Activated naive CD4-positive, alpha-beta T cell (primary cell): ENCODE results near the gene RASSF3.
"Not testable (repeated sequence)": the region's sequence is repeated elsewhere in the genome, so short reads cannot be mapped to it uniquely, and the experiment has no call there.

ENCODE experiments used
- DNase-seq, 4 experiments: peaks; one replicate each; lab custom pipeline; 2025; lab: John Stamatoyannopoulos, UW

The RASSF3 gene

DNA sequence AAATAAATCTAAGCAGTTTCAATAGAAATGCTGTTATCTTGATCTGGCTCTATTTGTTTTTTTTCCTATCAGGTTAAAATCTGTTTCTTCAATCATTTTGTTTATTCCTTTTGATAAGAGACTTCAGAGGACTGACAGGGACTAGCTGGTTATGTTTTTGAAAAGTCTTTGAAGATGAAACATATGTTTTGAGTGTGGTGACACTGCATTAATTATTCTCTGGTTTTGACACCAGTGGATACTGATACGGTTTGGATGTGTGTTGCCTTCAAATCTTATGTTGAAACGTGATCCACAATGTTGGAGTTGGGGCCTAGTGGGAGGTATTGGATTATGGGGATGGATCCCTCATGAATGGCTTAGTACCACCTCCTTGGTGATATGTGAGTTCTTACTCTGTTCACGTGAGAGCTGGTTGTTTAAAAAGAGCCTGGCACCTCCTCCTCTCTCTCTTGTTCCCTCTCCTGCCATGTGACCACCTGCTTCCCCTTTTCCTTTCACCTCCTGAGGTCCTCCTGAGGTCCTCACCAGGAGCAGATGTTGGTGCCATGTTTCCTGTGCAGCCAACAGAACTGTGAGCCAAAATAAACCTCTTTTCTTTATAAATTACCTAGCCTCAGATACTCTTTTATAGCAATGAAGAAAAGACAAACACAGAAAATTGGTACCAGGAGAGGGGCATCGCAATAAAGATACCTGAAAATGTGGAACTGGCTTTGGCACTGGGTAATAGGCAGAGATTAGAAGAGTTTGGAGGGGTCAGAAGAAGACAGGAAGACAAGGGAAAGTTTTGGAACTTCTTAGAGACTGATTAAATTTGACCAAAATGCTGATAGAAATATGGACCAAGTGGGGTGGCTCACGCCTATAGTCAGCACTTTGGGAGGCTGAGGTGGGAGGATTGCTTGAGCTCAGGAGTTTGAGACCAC is 23.0 kb downstream of the RASSF3 start:
- DNase-seq, result no peak

- no peak for DNase-seq
Measured at GRCh38 chr12:64633940-64634337, 23.6 kb downstream of the RASSF3 start.

GRCh38 chr12:64634508-64635092 is 24.3 kb downstream of the RASSF3 start:
- DNase-seq, result no peak

- no peak for DNase-seq
Measured at GRCh38 chr12:64635356-64635998, 25.2 kb downstream of the RASSF3 start.

DNA sequence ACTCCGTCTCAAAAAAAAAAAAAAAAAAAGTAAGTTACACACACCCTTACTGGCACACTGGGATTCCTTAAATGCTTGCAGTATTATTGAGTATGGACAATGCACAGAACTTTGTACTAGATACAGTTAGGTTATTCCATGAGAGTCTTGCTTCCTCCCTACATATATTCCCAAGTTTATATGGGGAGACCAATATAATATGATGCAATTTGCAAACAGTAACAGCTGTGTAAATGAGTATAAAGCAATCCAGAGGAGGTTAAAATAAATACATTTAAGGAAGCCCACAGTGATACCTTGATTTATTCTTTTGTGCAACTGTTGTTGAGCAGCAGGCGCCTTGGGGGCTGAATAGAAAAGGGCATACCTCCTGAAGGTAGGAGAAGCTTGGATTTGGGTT is 26.6 kb downstream of the RASSF3 start:
- no peak for DNase-seq

DNA sequence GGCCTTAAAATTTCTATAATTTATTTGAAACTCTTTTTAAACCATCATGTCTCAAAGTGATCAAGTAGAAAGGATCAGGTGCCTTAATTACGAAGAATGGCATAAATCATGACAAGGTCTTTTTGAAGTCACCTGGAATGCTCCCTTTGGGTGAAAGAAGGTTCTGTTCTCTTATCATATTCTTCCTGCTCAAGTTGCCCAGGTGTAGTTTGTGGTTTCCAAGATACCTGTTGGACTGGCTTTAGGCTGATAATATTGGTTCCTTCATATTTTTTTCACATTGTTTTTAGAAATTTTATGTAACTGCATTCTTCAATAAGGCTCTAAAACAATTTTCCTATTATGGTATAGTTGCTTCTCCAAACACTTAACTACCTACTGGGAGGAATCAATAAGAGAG is 29.2 kb downstream of the RASSF3 start:
- DNase-seq, result no peak

GRCh38 chr12:64646318-64646717 is 36.0 kb downstream of the RASSF3 start:
- DNase-seq, result no peak

GRCh38 chr12:64649487-64649886 is 39.2 kb downstream of the RASSF3 start:
- no peak for DNase-seq

DNA sequence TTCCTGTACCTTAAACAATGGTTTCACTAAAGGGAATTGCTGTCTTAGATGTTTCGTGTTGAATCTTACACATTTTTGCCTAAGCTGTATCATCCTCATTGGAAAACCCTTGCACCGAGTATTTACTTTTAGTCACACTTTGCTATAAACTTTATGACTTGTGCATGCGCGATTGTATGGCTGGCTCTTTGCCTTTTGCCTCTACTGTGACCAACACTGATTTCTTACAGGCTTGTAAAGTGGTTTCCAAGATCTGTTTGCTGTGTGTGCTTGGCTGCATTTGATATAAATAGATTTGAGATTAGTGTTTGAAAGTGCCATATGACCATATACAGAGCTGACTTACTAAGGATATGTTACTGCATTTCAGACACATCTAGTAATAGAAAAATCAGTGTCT is 40.5 kb downstream of the RASSF3 start:
- no peak for DNase-seq

DNA sequence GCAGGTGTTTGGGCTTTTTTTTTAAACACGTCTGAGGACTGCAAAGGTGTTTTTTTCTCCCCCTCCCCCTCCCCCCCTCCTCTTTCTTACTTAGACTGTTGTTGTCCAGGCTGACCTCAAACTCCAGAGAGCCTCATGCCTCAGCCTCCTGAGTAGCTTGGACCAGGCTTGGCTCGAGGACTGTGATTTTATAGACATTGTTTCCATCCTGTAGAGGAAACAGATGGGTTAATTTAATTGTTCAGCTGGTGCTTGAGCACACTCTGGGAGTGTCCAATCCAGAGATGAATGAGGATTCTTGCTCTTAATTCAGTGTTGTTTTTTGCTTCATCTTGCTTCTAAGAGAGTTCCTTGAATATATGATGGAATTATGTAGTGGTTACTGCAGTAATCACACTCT is 42.1 kb downstream of the RASSF3 start:
- no peak for DNase-seq

DNA sequence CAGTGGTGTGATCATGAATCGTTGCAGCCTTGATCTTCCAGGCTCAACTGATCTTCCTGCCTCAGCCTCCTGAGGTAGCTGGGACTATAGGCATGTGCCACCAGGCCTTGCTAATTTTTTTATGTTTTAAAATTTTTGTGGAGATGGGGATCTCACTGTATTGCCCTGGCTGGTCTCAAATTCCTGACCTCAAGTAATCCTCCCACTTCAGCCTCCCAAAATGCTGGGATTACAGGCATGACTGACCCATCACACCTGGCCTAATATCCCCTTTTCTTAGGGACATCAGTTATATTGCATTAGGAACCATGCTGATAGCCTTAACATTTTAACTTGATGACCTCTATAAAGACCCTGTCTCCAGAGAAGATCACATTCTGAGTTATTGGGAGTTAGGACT is 42.8 kb downstream of the RASSF3 start:
- DNase-seq, result no peak

GRCh38 chr12:64653907-64654306 is 43.6 kb downstream of the RASSF3 start:
- DNase-seq, result not testable (repeated sequence)

- no peak for DNase-seq
Measured at GRCh38 chr12:64655141-64655540, 44.8 kb downstream of the RASSF3 start.

- no peak for DNase-seq
Measured at GRCh38 chr12:64656429-64656828, 46.1 kb downstream of the RASSF3 start.

DNA sequence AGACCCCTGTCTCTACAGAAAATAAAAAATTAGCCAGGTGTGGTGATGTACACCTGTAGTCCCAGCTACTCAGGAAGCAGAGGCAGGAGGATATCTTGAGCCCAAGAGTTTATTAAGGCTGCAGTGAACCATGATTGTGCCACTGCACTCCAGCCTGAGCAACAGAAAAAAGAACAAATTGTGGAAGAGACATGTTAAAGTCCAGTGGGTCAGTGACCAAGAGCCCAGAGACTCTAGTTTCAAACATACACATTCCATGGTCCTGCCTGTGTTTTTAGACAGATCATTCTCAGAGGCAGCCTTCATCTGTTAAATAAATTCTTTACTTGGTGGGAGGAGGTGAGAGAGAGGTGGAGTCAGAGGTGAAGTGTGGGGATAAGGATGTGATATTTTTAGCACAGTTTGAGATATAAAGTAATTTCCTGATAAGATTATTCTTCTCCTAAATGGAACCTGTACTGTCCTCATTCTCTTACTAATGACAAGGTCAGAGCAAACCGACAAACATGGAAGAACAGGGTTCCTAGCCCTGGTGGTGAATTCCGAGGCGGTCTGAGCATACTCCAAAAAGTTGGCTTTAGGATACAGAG is 48.7 kb downstream of the RASSF3 start:
- no peak for DNase-seq

DNA sequence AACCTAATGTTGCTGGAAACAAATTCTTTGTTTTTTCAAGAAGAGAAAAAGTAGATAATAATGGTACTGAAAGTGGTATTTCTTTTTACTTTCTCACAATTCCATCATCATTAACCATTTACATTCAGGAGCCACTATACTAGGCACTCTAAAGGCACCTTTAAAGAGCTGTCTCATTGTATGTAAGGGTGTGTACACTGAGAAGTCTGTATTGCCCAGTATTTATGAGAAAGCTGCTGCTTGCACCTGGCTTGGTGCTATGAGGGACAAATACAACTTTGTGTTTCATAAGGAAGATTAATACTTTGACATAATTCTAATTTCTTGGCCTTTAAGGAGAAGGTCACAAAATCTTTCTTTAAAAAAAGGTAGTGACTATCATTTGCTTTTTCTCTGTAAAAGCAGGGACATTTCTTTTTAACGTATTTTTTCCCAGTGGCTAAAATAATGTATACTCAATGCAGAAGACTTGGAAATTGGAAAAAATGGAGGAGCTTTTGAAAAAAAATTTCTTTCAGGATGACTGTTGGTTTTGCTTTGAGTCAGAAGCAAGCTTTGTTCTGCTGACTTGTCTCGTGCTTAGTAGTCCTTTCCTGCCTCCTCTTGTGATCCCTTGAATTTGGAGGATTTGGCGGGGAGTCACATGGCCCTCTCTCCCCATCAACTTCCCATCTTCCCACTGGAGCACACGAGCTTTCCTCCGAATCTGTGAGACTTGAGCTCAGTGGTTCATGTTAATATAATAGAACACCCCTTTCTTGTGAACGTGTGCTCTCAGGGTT is 50.1 kb downstream of the RASSF3 start:
- no peak for DNase-seq

DNA sequence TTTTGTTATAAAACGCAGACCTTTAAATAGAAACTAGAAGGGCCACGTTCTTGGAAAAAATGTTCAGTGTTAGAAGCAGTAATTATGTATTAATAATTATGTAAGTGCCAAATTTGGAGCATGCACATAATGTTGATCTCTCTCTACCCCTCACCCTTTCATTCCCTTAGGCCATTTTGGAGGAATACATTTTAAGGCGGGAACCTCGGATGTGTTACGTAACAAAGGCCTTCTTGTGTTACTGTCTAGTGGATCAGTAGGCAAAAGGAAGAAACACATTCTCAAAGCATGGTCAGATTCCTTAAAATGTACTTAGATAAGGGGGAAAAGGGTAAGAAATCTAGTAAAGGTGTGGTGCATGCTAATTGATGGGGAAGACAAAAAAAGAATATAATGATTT is 52.7 kb downstream of the RASSF3 start:
- no peak for DNase-seq

- DNase-seq, result no peak
Measured at GRCh38 chr12:64665514-64665913, 55.2 kb downstream of the RASSF3 start.

DNA sequence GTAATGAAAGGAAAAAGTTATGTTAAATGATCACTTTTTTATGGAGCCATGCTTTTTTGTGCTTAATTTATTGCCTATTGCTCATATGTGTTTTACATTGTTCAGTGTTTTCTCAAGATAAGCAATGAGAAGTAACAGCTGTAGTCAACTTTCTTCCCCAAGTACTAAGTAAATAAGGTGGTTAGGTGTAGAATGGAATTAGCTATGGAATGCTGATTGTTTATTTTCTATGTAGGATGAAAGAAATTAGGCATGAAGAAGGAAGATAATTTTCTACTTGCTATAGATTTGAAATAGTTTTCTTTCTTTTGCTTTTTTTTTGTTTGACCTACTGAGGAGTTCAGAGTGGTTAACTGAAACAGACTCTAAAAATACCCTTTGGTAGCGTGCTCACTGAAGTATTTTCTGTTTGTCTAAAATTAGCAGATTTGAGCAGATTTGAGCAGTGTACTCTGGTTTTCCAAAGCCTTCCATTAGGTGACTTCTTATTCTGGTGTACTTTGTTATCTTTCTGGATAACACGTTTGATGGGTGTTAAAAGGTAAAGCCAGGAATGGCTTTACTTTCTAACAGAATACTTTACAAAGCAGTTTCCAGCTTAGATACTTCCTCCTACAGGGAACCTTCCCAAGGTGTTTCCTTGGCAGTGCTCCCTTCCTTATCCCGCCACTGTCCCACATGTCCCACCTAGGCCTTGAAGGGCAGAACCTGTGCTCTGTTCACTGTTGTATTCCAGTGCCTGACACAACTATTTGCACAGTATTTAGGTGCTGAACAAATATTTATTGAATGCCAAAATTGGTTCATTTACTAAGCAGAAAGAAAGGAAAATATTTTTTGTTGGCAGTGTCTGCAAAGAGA is 56.0 kb downstream of the RASSF3 start:
- no peak for DNase-seq

DNA sequence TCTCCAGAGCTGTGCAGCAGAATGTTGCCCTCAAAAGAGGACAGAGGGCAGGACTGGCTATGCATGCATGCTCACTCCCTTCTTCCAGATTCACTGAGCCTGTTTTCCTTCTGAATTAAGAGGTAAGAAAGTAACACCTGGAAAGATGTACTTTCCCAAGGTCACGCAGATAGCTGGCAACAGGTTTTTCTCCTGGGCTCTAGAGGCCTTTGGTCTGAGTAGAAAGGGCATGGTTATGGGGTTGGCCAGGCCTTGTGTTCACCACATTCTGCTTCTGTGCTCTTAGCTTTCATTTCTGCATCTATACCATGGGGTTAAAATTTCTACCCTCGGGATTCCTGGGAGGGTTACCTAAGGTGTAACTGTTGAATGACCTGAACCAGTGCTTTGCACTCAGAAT is 57.5 kb downstream of the RASSF3 start:
- DNase-seq, result no peak

GRCh38 chr12:64669270-64669842 is 59.1 kb downstream of the RASSF3 start:
- DNase-seq, result peak in 1 of 4 experiments; percentile 32
